NB4 (cell line): Measurements from ENCODE around the gene PPM1L.

Source experiments
- DNase-seq: peaks from one replicate; pipeline ENCODE4 v3.0.0; 2010; ENCODE audit warnings: low read depth
- H3K4me3 ChIP-seq: one replicate; pipeline ENCODE4 v1.5.1; 2011; ENCODE audit warnings: mild to moderate bottlenecking, low read depth, low read length, moderate library complexity
- CTCF ChIP-seq: IDR thresholded peaks from one replicate; pipeline ENCODE4 v1.5.1; 2012; ENCODE audit warnings: low read depth, low read length
- MAX ChIP-seq: IDR thresholded peaks from 2 replicates; pipeline ENCODE4 v1.6.1; 2011; ENCODE audit warnings: low read depth, low read length
- MYC ChIP-seq: IDR thresholded peaks from 2 replicates; pipeline ENCODE4 v1.6.1; 2011; ENCODE audit warnings: low read depth, low read length
- POLR2A ChIP-seq: IDR thresholded peaks from 2 replicates; pipeline ENCODE4 v1.6.1; 2011; ENCODE audit warnings: mild to moderate bottlenecking; ENCODE audit not compliant: insufficient read length; ENCODE audit errors: extremely low read depth

The PPM1L gene

GRCh38 chr3:160822936-160823335 is 66.9 kb downstream of the PPM1L start:
- TF ChIP-seq CTCF = no peak
- no peak for TF ChIP-seq POLR2A
- TF ChIP-seq MAX = no peak
- TF ChIP-seq MYC = no peak
- no peak for DNase-seq
- H3K4me3 ChIP-seq = no peak overlapping the region

GRCh38 chr3:160825311-160825800 is 69.3 kb downstream of the PPM1L start:
- TF ChIP-seq CTCF (no peak), MYC (no peak), POLR2A (no peak), MAX (no peak)

GRCh38 chr3:160826408-160826807 is 70.4 kb downstream of the PPM1L start:
- no peak for DNase-seq
- no peak overlapping the region for H3K4me3 ChIP-seq
- TF ChIP-seq MAX (no peak), MYC (no peak), CTCF (no peak), POLR2A (no peak)

More at GRCh38 chr3:160825311-160825800, 69.3 kb downstream of the PPM1L start:
- H3K4me3 ChIP-seq = no peak overlapping the region
- no peak for DNase-seq

GRCh38 chr3:160826991-160827390 is 71.0 kb downstream of the PPM1L start:
- DNase-seq = no peak
- TF ChIP-seq MYC = no peak
- TF ChIP-seq CTCF = no peak
- TF ChIP-seq POLR2A = no peak
- no peak for TF ChIP-seq MAX
- no peak overlapping the region for H3K4me3 ChIP-seq

- no peak for DNase-seq
- TF ChIP-seq POLR2A (no peak), MYC (no peak), CTCF (no peak), MAX (no peak)
- no peak overlapping the region for H3K4me3 ChIP-seq
Measured at GRCh38 chr3:160827516-160827915, 71.5 kb downstream of the PPM1L start.
